Bronchial smooth muscle cell (primary cell): ENCODE measurements around the gene GOLGA8R. TPM values are rescaled to one million over a fixed set of nuclear protein-coding genes. Genes with fewer than 3 reads are reported as not detected.

ENCODE experiments used
- total RNA-seq: library from RNA; depleted of rRNA; stranded (reverse); fragments of >200 nt; gene quantifications from 2 replicates; pipeline ENCODE4 v1.2.1, GENCODE V29; 2014

GOLGA8R gene
- 2.7 TPM in 2 replicates for total RNA-seq

GRCh38 chr15:30414160-30414559, at the start of gene GOLGA8R:
GOLGA8R (minus strand) TSS chr15:30414260; CDS start chr15:30414162, 98 bp downstream.

GRCh38 chr15:30392766-30393663, 21.0 kb downstream of the GOLGA8R start, which contains the start of gene CHRFAM7A:
CHRFAM7A (minus strand) TSS chr15:30393540; CDS start chr15:30383351, 10,189 bp downstream.

Other genes starting within 250 kb of the GOLGA8R start
- 0.32 and 0.69 TPM in 2 replicates for gene CHRFAM7A, start 20.7 kb downstream of the GOLGA8R start, total RNA-seq
- 2.8 and 4.1 TPM in 2 replicates for gene GOLGA8Q, start 137.8 kb upstream of the GOLGA8R start, total RNA-seq
- 0.16 and 0.17 TPM in 2 replicates for gene GOLGA8H, start 189.8 kb upstream of the GOLGA8R start, total RNA-seq